Measurements from ENCODE around the gene SOX18. TPM values are rescaled to one million over a fixed set of nuclear protein-coding genes. Genes with fewer than 3 reads are reported as not detected.

The SOX18 gene
- total RNA-seq, 4 donors from 2014 or later, result 2.9 to 6.5 (median 5.6) TPM

DNA sequence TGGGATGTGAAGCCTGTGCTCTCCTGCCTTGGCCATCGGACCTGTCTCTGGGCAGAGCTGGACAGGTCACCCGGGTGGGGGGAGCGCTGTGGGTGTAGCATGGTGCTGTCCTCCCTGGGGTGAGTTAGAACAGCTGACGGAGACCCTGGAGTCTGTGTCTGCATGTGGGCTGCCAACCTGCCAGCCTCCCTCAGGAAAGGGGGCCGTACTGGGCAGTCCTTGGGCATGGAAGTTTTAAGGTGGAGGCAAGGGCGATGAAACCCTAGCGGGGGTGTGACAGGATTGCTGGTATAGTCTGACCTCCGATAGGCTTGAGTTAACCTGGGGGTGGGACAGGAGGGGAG, 2.4 kb downstream of the SOX18 start:
- intact Hi-C loops (cut with DNase I; ENCODE audit: low total_unique reads) (no loop called here), in situ Hi-C loops (cut with MboI; ENCODE audit: low sequenced_read_pairs in 4 of 4) (no loop called here)
- Histone ChIP-seq H3K4me1 (peaks cover 0 to 4% of the 10 kb centered on the region in 2 donors), H3K27ac (peak overlapping the region in 3 of 4 donors; percentile 16 to 50 (median 41)), H3K4me3 (peak overlapping the region; percentile 39 to 54 (median 44)), H3K9me3 (no peaks in the 10 kb centered on the region), H3K36me3 (no peaks in the 10 kb centered on the region), H3K27me3 (peaks cover 37 to 55% (median 48%) of the 10 kb centered on the region in 3 donors)
- no peak for TF ChIP-seq CTCF (IDR thresholded peaks at IDR 0.05 in 4 of 5, conservative IDR thresholded peaks at IDR 0.05 in 1 of 5)
- no peak for TF ChIP-seq POLR2A (IDR thresholded peaks at IDR 0.05)
- DNase-seq (no peak), ATAC-seq (no peak)

DNA sequence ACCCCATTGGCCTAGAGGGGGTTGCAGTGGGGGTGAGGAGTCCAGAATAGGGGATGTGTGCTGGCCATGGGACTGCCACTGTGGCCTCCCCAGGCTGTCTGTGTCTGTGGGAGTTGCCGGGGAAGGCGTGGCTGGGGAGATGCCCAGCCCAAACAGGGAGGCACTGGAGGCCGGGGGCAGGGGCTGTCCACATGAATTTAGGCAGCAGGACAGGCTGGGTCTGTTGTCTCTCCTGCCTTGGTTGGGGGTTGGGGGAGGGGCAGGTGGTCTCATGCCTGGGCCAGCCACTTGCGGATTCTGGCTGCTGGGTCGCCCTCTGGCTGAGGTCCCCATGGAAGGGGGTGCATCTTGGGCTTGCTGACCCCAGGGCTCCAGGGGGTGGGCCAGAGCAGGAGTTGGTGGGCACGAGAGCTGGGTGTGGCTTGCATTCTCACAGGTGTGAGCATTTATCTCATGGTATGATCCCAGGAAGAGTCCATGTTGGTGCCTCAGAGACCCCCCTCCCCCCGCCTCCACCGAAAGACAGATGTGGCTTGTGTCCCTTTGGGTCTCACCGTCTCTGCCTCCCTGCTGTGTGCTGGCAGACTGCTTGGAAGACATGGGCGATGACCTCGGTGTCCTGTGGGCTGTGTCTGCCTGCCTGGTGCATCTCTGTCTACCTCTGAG, 4.0 kb downstream of the SOX18 start:
- DNase-seq (no peak), ATAC-seq (no peak)
- TF ChIP-seq POLR2A (IDR thresholded peaks at IDR 0.05), result no peak
- TF ChIP-seq CTCF (IDR thresholded peaks at IDR 0.05 in 4 of 5, conservative IDR thresholded peaks at IDR 0.05 in 1 of 5), result no peak
- H3K4me1 ChIP-seq, result peaks cover 3 to 14% of the 10 kb centered on the region in 2 donors
- no peaks in the 10 kb centered on the region for H3K36me3 ChIP-seq
- peak overlapping the region in 2 of 4 donors; percentile 6 to 31 for H3K4me3 ChIP-seq
- H3K27me3 ChIP-seq, result peaks cover 43 to 63% (median 56%) of the 10 kb centered on the region in 3 donors
- intact Hi-C loops (cut with DNase I; ENCODE audit: low total_unique reads) (no loop called here), in situ Hi-C loops (cut with MboI; ENCODE audit: low sequenced_read_pairs in 4 of 4) (no loop called here)
- H3K27ac ChIP-seq, result peak overlapping the region in 3 of 4 donors; percentile 49 to 64 (median 52)
- H3K9me3 ChIP-seq, result no peaks in the 10 kb centered on the region

DNA sequence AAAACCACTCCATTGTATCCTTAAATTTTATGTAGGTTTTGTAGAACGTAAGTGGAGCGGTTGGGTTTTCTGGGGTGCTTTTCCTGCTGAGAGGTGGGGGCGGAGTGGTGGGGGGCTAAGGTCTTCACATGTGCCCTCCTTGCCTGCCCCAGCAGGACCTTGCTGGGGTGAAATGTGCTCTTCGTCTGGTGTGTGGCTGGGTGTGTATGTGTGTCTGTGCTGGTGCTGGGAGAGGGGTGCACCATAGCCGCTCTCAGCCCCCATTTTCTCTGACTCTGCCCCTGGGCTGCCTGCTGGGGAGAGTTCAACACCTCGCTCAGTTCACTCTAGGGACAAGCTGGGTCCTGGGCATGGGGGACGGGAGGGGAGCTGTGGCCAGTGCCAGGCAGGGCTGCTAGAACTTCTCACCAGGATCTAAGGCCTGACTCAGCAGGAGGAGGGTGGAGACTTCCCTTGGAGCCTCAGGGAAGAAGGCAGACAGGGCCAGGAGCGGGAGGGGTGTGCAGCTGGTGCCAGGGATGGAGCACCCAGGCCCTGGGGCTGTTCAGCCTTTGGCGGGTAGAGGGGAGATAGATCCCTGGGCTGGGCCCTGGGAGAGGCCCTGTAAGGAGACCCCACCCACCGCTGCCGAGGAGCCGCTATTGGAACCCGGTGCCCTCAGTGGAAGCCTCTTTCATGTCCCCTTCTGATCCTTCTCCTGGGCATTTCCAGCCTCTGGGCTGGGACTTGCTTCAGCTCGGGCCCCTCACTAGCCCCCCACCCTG, 4.8 kb downstream of the SOX18 start:
- in situ Hi-C loops (cut with MboI; ENCODE audit: low sequenced_read_pairs in 4 of 4), result no loop called here

DNA sequence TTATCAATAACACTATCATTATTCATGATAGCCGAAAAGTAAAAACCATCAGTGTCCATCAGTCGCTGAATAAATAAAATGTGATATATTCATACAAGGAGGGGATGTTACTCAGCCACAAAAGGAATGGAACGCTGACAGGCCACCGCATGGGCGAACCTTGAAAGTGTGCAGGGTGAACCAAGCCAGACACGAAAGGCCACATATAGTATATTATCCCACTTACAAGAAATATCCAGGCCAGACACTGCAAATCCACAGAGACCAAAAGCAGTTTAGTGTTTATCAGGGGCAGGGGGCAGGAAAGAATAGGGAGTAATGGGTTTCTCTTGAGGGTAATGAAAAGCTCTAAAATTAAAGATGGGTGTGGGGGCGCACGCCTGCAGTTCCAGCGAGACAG, 5.7 kb downstream of the SOX18 start:
- in situ Hi-C loops (cut with MboI; ENCODE audit: low sequenced_read_pairs in 4 of 4), result no loop called here
- Histone ChIP-seq H3K9me3 (no peaks in the 10 kb centered on the region), H3K4me3 (no peak overlapping the region), H3K36me3 (no peaks in the 10 kb centered on the region), H3K4me1 (peaks cover 3 to 19% of the 10 kb centered on the region in 2 donors), H3K27me3 (peaks cover 49 to 67% (median 59%) of the 10 kb centered on the region in 3 donors), H3K27ac (peak overlapping the region in 2 of 4 donors; percentile 52 to 64)
- no peak for ATAC-seq
- intact Hi-C loops (cut with DNase I; ENCODE audit: low total_unique reads), result no loop called here
- TF ChIP-seq CTCF (IDR thresholded peaks at IDR 0.05 in 4 of 5, conservative IDR thresholded peaks at IDR 0.05 in 1 of 5) (no peak), POLR2A (IDR thresholded peaks at IDR 0.05) (no peak)
- no peak for DNase-seq

More for the DNA sequence above, 4.8 kb downstream of the SOX18 start:
- ATAC-seq (no peak), DNase-seq (no peak)
- Histone ChIP-seq H3K36me3 (no peaks in the 10 kb centered on the region), H3K4me1 (peaks cover 3 to 14% of the 10 kb centered on the region in 2 donors), H3K4me3 (peak overlapping the region in 2 of 4 donors; percentile 6 to 31), H3K27me3 (peaks cover 41 to 63% (median 56%) of the 10 kb centered on the region in 3 donors), H3K27ac (peak overlapping the region in 3 of 4 donors; percentile 49 to 64 (median 52)), H3K9me3 (no peaks in the 10 kb centered on the region)
- TF ChIP-seq POLR2A (IDR thresholded peaks at IDR 0.05), result no peak
- no peak for TF ChIP-seq CTCF (IDR thresholded peaks at IDR 0.05 in 4 of 5, conservative IDR thresholded peaks at IDR 0.05 in 1 of 5)
- intact Hi-C loops (cut with DNase I; ENCODE audit: low total_unique reads), result no loop called here

Measured in gastrocnemius medialis (tissue), 4 donors.